Measurements from ENCODE around the gene PKP1.

GRCh38 chr1:201359873-201360210 lies 76.5 kb downstream of the PKP1 start:
- TF ChIP-seq CTCF (IDR thresholded peaks at IDR 0.05) (no peak), ZFX (IDR thresholded peaks at IDR 0.05; ENCODE audit: borderline replicate concordance) (no peak)

All from 22Rv1 (cell line).